Neuron (in vitro differentiated cells): ENCODE measurements around the gene SV2B.
"Not testable (repeated sequence)": the region's sequence is repeated elsewhere in the genome, so short reads cannot be mapped to it uniquely, and the experiment has no call there.

ENCODE experiments used
- H2AFZ ChIP-seq: one replicate; pipeline ENCODE4 v1.6.1; 2013; ENCODE audit warnings: low read depth, mild to moderate bottlenecking, inconsistent platforms, low read length, moderate library complexity
- H3K27me3 ChIP-seq: one replicate; pipeline ENCODE4 v1.6.1; 2013; ENCODE audit warnings: low read length; ENCODE audit not compliant: insufficient read depth
- H3K36me3 ChIP-seq: one replicate; pipeline ENCODE4 v1.6.1; 2013; ENCODE audit warnings: low read length; ENCODE audit not compliant: insufficient read depth
- H3K4me1 ChIP-seq: one replicate; pipeline ENCODE4 v1.6.1; 2013; ENCODE audit warnings: low read length; ENCODE audit not compliant: insufficient read depth
- H3K4me3 ChIP-seq: 2 replicates; pipeline ENCODE4 v1.5.1; 2013; ENCODE audit warnings: mild to moderate bottlenecking, low read length, moderate library complexity
- H3K9me3 ChIP-seq: one replicate; pipeline ENCODE4 v1.6.1; 2013; ENCODE audit warnings: low read length

SV2B gene

DNA sequence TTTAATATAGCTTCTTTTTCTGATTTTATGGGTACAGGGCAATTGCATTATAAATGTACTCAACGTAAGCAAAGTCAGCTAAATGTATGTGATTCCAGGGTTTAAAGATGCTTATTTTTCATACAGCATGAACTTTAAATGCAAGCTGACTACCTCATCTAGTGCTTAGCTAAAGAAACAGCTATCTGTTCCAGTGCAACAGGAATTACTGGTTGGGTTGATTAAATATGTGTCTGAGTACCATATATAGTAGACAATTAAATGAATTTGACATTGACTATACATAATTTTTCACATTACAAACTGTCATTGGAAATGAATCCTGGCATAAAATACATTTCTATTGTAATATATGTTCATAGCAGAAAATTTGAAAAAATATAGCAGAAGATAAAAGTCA is 26.3 kb upstream of the SV2B start:
- Histone ChIP-seq H3K9me3 (no peaks in the 10 kb centered on the region), H2AFZ (no peak overlapping the region), H3K4me3 (no peak overlapping the region), H3K27me3 (no peaks in the 10 kb centered on the region), H3K36me3 (no peaks in the 10 kb centered on the region), H3K4me1 (no peaks in the 10 kb centered on the region)

DNA sequence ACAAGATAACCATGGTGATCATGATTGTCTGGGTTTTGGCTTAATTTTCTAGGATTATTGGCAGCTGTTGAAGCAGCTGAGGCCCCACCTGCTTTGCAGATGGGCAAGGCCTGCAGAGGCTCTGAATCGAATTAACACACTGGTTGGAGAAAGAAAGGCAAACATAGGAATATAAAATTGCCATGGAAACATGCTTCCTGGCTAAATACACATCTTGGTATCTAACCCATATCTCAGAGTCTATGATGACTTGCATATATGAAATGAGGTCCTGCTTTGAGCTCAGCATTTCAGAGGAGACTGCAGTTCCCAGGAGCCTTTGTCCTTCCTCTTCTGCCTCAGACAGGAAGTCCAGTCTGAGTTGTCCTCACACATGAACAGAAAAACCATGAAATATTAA is 24.3 kb upstream of the SV2B start:
- Histone ChIP-seq H3K4me3 (no peak overlapping the region), H3K27me3 (no peaks in the 10 kb centered on the region), H3K4me1 (no peaks in the 10 kb centered on the region), H2AFZ (no peak overlapping the region), H3K36me3 (no peaks in the 10 kb centered on the region), H3K9me3 (no peaks in the 10 kb centered on the region)

DNA sequence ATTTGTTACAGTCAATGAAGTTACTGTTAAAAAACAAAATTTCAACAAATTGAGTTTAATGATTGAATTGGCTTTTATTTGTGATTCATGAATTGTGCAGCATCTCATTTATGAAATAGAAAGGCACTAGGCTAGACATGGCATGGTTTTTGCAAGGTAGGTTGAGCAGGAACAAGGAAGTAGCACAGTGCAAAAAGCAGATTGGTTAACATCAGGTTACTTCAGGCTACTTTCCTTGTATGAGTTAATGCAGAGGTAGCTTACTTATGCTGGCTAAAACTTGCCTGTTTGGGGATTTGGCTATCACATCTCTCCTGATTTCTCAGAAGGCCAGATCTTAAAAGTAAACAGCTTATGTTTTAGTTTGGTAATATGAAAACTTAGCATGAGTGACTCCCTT is 23.0 kb upstream of the SV2B start:
- no peaks in the 10 kb centered on the region for H3K4me1 ChIP-seq
- H3K27me3 ChIP-seq, result no peaks in the 10 kb centered on the region
- H3K9me3 ChIP-seq, result no peaks in the 10 kb centered on the region
- H2AFZ ChIP-seq, result no peak overlapping the region
- no peak overlapping the region for H3K4me3 ChIP-seq
- H3K36me3 ChIP-seq, result no peaks in the 10 kb centered on the region

DNA sequence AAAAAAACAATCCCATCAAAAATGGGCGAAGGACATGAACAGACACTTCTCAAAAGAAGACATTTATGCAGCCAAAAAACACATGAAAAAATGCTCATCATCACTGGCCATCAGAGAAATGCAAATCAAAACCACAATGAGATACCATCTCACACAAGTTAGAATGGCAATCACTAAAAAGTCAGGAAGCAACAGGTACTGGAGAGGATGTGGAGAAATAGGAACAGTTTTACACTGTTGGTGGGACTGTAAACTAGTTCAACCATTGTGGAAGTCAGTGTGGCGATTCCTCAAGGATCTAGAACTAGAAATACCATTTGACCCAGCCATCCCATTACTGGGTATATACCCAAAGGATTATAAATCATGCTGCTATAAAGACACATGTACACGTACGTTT is 6.2 kb upstream of the SV2B start:
- H2AFZ ChIP-seq, H3K36me3 ChIP-seq, H3K9me3 ChIP-seq, H3K4me1 ChIP-seq, H3K4me3 ChIP-seq: not testable (repeated sequence)
- peaks cover 17% of the 10 kb centered on the region for H3K27me3 ChIP-seq

DNA sequence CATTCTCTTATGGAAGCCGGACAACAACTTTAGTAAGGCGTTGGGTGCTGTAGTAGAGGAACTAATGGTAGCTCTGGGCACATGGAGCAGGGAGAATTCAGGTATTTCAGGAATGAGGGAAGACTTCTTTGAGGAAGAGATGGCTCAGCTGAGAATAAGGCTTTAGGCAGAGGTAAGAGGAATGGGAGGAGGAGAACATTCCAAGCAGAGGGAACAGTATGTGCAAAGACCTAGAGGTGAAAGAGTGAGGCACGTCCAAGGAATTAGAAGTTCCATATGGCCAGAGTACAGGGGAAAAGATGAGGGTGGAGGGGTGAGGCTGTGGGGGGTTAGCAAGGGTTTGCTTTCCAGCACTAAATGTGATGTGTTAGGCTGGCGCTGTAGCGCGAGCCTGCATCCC is 1.6 kb upstream of the SV2B start:
- Histone ChIP-seq H3K27me3 (peaks cover 55% of the 10 kb centered on the region), H3K9me3 (peaks cover 2% of the 10 kb centered on the region)

DNA sequence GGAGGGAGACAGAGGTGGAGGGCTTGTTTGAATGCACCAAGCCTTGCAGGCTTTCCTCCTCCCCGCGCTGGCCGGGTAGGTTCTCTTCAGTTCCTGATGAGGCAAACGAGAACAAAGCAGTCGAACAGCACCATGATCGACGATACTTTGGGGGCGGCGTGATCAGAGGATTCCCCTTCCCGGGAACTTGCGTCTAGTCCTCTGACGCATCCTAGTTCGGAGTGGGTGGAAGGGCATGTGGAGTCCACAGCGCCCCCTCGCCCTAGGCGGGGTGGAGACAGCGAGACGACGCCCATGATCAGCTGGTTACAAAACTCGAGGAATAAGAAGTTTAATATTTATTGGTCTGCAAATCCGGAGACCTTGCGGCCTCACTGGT is 452 bp upstream of the SV2B start:
- Histone ChIP-seq H3K9me3 (peaks cover 2% of the 10 kb centered on the region), H2AFZ (peak overlapping the region; percentile 76), H3K4me1 (peaks cover 12% of the 10 kb centered on the region), H3K36me3 (no peaks in the 10 kb centered on the region), H3K27me3 (peaks cover 59% of the 10 kb centered on the region), H3K4me3 (peak overlapping the region; percentile 30)

More for the DNA sequence above, 1.6 kb upstream of the SV2B start:
- Histone ChIP-seq H3K4me3 (no peak overlapping the region), H2AFZ (no peak overlapping the region), H3K36me3 (no peaks in the 10 kb centered on the region), H3K4me1 (peaks cover 12% of the 10 kb centered on the region)

DNA sequence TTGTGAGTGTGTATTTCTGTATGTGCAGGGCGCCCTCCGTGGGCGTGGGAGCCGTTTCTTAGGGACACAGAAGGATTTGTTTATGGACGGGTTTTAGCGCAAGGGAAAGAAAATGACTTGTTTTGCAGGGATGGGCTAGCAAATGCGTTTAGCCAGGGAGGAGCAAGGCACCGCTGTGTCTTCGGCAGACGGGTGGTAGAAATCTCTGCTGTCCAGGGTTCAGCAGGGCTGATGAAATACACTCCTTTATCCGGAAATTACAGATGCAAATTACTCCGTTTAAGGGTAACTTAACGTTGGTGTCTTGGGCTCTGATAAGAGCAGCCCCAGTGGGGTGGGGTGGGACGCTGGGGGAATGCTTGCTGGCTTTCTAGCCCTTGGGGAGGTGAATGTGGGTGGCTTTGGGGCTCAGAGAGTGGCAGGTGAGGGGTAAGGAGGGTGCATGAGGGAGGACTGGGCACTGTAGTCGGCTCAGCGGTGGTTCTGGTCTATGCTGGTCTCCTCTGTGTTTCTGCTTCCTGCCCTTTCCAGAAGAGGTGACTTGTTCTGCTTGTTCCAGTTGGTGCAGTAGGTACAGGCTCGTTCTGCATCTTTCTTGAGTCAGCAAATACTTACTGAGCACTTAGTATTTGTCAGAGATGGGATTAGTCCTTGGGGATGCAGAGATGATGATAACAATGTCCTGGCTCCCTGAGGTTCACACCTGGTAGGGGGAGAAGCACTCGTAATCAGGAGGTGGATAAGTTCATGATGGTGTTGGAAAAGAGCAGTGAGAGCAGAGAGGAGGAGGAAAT is 954 bp downstream of the SV2B start:
- peaks cover 59% of the 10 kb centered on the region for H3K27me3 ChIP-seq
- peaks cover 2% of the 10 kb centered on the region for H3K9me3 ChIP-seq
- H2AFZ ChIP-seq, result peak overlapping the region; percentile 76
- no peaks in the 10 kb centered on the region for H3K36me3 ChIP-seq
- peaks cover 12% of the 10 kb centered on the region for H3K4me1 ChIP-seq
- peak overlapping the region; percentile 30 for H3K4me3 ChIP-seq

DNA sequence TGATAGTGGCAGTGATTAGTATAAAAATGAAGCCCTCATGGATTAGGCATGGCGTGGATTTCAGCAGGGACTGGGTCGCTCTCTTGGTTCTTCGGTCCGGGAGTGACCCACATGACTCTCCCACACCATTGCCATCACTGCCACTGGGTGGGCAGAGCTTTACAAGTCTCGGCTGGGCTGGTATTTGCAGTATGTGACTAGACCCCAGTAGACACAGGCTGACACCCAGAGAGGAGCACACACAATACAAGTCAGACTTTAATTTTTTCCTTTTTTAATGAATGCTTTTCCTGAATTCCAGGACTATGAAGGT is 1.5 kb downstream of the SV2B start:
- Histone ChIP-seq H3K9me3 (peaks cover 2% of the 10 kb centered on the region), H3K36me3 (no peaks in the 10 kb centered on the region), H3K27me3 (peaks cover 57% of the 10 kb centered on the region), H3K4me1 (peaks cover 12% of the 10 kb centered on the region), H2AFZ (no peak overlapping the region), H3K4me3 (no peak overlapping the region)

DNA sequence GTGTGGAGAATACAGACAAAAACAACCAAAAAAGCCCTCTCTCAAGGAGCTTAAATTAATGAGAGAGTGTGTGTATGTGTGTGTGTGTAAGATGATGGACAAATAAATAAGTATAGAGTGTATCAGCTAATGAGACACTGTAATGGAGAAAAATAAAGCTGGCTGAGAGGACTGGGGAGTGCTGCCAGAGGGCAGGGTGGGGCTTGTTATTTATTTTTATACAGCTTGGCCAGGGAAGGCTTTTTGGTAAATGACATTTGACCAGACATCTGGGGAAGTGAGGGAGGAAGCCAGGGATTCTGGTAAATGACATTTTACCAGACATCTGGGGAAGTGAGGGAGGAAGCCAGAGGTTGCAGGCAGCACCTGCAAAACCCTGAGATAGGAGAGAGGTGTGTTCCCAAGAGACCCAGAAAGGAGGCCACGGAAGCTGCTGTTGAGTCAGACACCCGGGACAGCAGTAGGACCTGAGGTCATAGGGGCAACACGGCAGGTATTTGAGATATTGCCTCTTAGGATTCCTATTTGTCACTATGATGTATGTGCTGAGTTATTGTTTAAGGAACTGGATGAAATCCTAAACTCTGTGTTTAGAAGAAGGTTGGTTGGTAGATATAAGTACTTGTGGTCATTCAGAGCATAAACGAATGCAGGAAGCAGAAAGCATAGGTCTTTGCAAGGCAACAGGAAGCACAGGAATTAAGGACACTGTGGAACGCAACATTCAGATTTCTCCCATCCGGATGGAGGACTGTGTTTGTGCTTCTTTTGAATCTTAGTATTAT is 2.7 kb downstream of the SV2B start:
- H3K36me3 ChIP-seq, result no peaks in the 10 kb centered on the region
- peaks cover 2% of the 10 kb centered on the region for H3K9me3 ChIP-seq
- H3K4me1 ChIP-seq, result peaks cover 12% of the 10 kb centered on the region
- no peak overlapping the region for H3K4me3 ChIP-seq
- peaks cover 51% of the 10 kb centered on the region for H3K27me3 ChIP-seq
- H2AFZ ChIP-seq, result no peak overlapping the region

DNA sequence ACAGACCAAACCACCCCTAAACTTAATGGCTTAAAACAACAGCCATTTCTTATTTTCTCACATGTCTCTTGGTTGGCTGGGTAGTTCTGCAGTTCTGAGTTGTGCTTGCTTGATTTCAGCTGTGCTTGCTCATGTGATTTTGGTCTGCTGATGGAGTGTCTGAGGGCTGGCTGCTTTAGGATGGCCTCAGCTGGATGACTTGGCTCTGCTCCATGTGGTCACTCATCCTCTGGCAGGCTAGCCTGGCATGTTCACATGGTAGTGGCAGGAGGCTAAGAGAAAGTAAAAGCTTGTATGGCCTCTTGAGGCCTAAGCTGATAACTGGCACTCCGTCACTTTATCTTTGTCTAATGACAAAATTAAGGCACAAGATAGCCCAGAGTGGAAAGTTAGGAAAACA is 4.1 kb downstream of the SV2B start:
- no peak overlapping the region for H2AFZ ChIP-seq
- H3K27me3 ChIP-seq, result peaks cover 39% of the 10 kb centered on the region

DNA sequence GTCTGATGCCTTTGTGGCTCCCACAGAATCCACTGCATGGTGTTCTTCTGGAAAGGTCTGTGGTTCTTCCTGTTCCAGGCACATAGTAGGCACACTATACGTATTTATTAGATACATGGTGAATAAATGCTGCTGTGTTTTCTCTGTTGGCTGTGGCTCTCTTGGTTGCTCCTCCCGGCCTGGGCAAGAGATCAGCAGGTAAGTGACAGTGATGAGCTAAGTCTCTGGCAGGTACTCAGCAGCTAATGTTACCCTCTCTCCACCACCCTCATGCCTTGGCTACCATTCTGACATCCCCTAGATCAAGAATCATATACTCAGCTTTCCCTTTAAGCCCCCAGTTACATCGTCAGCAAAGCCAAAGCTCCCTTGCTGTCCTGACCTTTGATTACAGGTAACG is 8.4 kb downstream of the SV2B start:
- H3K4me1 ChIP-seq, result no peaks in the 10 kb centered on the region
- no peak overlapping the region for H3K4me3 ChIP-seq
- peaks cover 8% of the 10 kb centered on the region for H3K27me3 ChIP-seq
- no peaks in the 10 kb centered on the region for H3K36me3 ChIP-seq
- no peak overlapping the region for H2AFZ ChIP-seq
- H3K9me3 ChIP-seq, result no peaks in the 10 kb centered on the region

More for the DNA sequence above, 4.1 kb downstream of the SV2B start:
- Histone ChIP-seq H3K36me3 (no peaks in the 10 kb centered on the region), H3K4me1 (peaks cover 12% of the 10 kb centered on the region), H3K9me3 (peaks cover under 1% of the 10 kb centered on the region), H3K4me3 (no peak overlapping the region)

DNA sequence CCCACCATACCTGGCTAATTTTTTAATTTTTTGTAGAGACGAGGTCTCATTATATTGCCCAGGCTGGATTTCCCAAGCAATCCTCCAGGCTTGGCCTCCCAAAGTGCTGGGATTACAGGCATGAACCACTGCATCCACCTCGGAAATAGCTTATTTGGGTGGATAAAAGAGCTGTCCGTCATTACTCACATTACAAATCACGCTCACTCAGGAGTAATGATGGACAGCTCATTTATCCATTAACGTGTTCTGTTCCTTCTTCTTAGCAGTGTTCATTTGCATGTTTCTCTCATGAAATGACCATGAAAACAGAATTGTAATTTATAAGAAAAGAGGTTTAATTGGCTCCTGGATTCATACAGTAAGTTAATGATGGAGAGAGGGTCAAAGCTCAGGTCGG is 9.8 kb downstream of the SV2B start:
- H3K4me3 ChIP-seq, result no peak overlapping the region
- peaks cover 4% of the 10 kb centered on the region for H3K27me3 ChIP-seq
- no peaks in the 10 kb centered on the region for H3K36me3 ChIP-seq
- H3K4me1 ChIP-seq, result no peaks in the 10 kb centered on the region
- no peaks in the 10 kb centered on the region for H3K9me3 ChIP-seq
- no peak overlapping the region for H2AFZ ChIP-seq

DNA sequence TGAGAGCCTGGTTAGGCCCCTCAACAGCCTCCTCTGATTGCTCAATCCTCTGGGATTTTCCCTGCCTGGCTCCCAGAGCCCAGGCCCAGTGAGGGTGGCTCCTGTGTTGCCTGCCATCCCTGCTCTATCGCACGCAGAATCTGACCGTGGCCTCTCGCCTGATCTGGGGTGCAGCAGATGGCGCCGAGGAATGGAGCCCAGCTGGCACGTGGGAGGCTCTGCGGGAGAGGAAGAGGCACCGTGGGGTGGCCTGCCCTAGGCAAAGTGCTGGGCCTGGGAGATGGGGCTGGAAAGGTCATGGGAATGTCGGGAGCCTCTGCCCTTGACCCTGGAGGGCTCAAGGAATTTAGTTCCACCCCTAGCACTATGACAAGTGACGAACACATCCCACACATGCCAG is 10.3 kb downstream of the SV2B start:
- no peaks in the 10 kb centered on the region for H3K4me1 ChIP-seq
- peaks cover 4% of the 10 kb centered on the region for H3K27me3 ChIP-seq
- no peak overlapping the region for H3K4me3 ChIP-seq
- H3K36me3 ChIP-seq, result no peaks in the 10 kb centered on the region
- H2AFZ ChIP-seq, result no peak overlapping the region
- H3K9me3 ChIP-seq, result no peaks in the 10 kb centered on the region
